Rectal smooth muscle tissue (tissue), 1 donor: Measurements from ENCODE around the gene MTMR1.
A peak's percentile ranks its signal among the peaks of the same experiment; 100 is the strongest.

Experiments
- H3K27ac ChIP-seq: one replicate; pipeline ENCODE4 v1.7.0; 2013; ENCODE audit warnings: low read depth, low read length, inconsistent platforms
- H3K27me3 ChIP-seq: one replicate; pipeline ENCODE4 v1.7.0; 2013; ENCODE audit warnings: low read length; ENCODE audit not compliant: control insufficient read depth, insufficient read depth
- H3K36me3 ChIP-seq: one replicate; pipeline ENCODE4 v1.7.0; 2013; ENCODE audit warnings: low read length; ENCODE audit not compliant: control insufficient read depth, insufficient read depth
- H3K4me1 ChIP-seq: one replicate; pipeline ENCODE4 v1.7.0; 2013; ENCODE audit warnings: low read length; ENCODE audit not compliant: control insufficient read depth, insufficient read depth
- H3K4me3 ChIP-seq: one replicate; pipeline ENCODE4 v1.7.0; 2013; ENCODE audit warnings: low read length
- H3K9ac ChIP-seq: one replicate; pipeline ENCODE4 v1.7.0; 2013; ENCODE audit warnings: low read length

MTMR1 gene

GRCh38 chrX:150692831-150693724, at the start of gene MTMR1:
MTMR1 (plus strand) TSS chrX:150693396; CDS start chrX:150693531, 135 bp downstream.
- H3K4me1 ChIP-seq: no peaks in the 10 kb centered on the region
- H3K36me3 ChIP-seq: no peaks in the 10 kb centered on the region
- peak within 1 kb of the TSS; percentile 70 for H3K27ac ChIP-seq
- peak within 1 kb of the TSS; percentile 65 for H3K4me3 ChIP-seq
- H3K27me3 ChIP-seq: no peaks in the 10 kb centered on the region
- H3K9ac ChIP-seq: peak within 1 kb of the TSS; percentile 17

- H3K27me3 ChIP-seq: no peaks in the 10 kb centered on the region
- no peaks in the 10 kb centered on the region for H3K36me3 ChIP-seq
- H3K9ac ChIP-seq: no peak overlapping the region
Measured at GRCh38 chrX:150643958-150644357, 49.2 kb upstream of the MTMR1 start.

GRCh38 chrX:150644422-150644821, 48.8 kb upstream of the MTMR1 start:
- no peak overlapping the region for H3K9ac ChIP-seq
- no peak overlapping the region for H3K4me3 ChIP-seq
- no peak overlapping the region for H3K27ac ChIP-seq
- no peaks in the 10 kb centered on the region for H3K4me1 ChIP-seq
- H3K36me3 ChIP-seq: no peaks in the 10 kb centered on the region
- H3K27me3 ChIP-seq: no peaks in the 10 kb centered on the region

More at GRCh38 chrX:150643958-150644357, 49.2 kb upstream of the MTMR1 start:
- no peak overlapping the region for H3K27ac ChIP-seq
- no peak overlapping the region for H3K4me3 ChIP-seq
- no peaks in the 10 kb centered on the region for H3K4me1 ChIP-seq

- Histone ChIP-seq H3K27me3 (no peaks in the 10 kb centered on the region), H3K4me1 (no peaks in the 10 kb centered on the region), H3K4me3 (no peak overlapping the region), H3K36me3 (no peaks in the 10 kb centered on the region), H3K27ac (no peak overlapping the region), H3K9ac (no peak overlapping the region)
Measured at GRCh38 chrX:150647331-150647730, 45.9 kb upstream of the MTMR1 start.

GRCh38 chrX:150648296-150648940, 44.8 kb upstream of the MTMR1 start:
- peaks cover 2% of the 10 kb centered on the region for H3K36me3 ChIP-seq
- H3K4me1 ChIP-seq: no peaks in the 10 kb centered on the region
- no peak overlapping the region for H3K9ac ChIP-seq
- no peaks in the 10 kb centered on the region for H3K27me3 ChIP-seq
- H3K27ac ChIP-seq: peak overlapping the region; percentile 14
- H3K4me3 ChIP-seq: no peak overlapping the region

GRCh38 chrX:150649096-150649870, 43.9 kb upstream of the MTMR1 start:
- Histone ChIP-seq H3K36me3 (peaks cover 3% of the 10 kb centered on the region), H3K4me1 (no peaks in the 10 kb centered on the region), H3K27me3 (no peaks in the 10 kb centered on the region), H3K27ac (peak overlapping the region; percentile 14), H3K4me3 (no peak overlapping the region), H3K9ac (no peak overlapping the region)

- peaks cover 3% of the 10 kb centered on the region for H3K36me3 ChIP-seq
- no peaks in the 10 kb centered on the region for H3K4me1 ChIP-seq
- H3K27me3 ChIP-seq: no peaks in the 10 kb centered on the region
- no peak overlapping the region for H3K4me3 ChIP-seq
- H3K9ac ChIP-seq: no peak overlapping the region
- H3K27ac ChIP-seq: no peak overlapping the region
Measured at GRCh38 chrX:150651906-150652305, 41.3 kb upstream of the MTMR1 start.

- H3K27ac ChIP-seq: no peak overlapping the region
- H3K4me1 ChIP-seq: no peaks in the 10 kb centered on the region
- H3K9ac ChIP-seq: no peak overlapping the region
- peaks cover 4% of the 10 kb centered on the region for H3K36me3 ChIP-seq
- no peak overlapping the region for H3K4me3 ChIP-seq
- H3K27me3 ChIP-seq: no peaks in the 10 kb centered on the region
Measured at GRCh38 chrX:150655788-150656187, 37.4 kb upstream of the MTMR1 start.

GRCh38 chrX:150663073-150663472, 30.1 kb upstream of the MTMR1 start:
- no peaks in the 10 kb centered on the region for H3K4me1 ChIP-seq
- H3K9ac ChIP-seq: no peak overlapping the region
- H3K36me3 ChIP-seq: peaks cover 4% of the 10 kb centered on the region

GRCh38 chrX:150664290-150664689, 28.9 kb upstream of the MTMR1 start:
- Histone ChIP-seq H3K36me3 (peaks cover 4% of the 10 kb centered on the region), H3K4me1 (no peaks in the 10 kb centered on the region), H3K9ac (no peak overlapping the region), H3K27me3 (no peaks in the 10 kb centered on the region), H3K27ac (no peak overlapping the region), H3K4me3 (no peak overlapping the region)

More at GRCh38 chrX:150663073-150663472, 30.1 kb upstream of the MTMR1 start:
- H3K27me3 ChIP-seq: no peaks in the 10 kb centered on the region
- no peak overlapping the region for H3K4me3 ChIP-seq
- H3K27ac ChIP-seq: no peak overlapping the region

GRCh38 chrX:150676221-150676620, 17.0 kb upstream of the MTMR1 start:
- Histone ChIP-seq H3K4me1 (no peaks in the 10 kb centered on the region), H3K4me3 (no peak overlapping the region), H3K9ac (no peak overlapping the region), H3K27ac (no peak overlapping the region), H3K27me3 (no peaks in the 10 kb centered on the region), H3K36me3 (peaks cover 2% of the 10 kb centered on the region)

- Histone ChIP-seq H3K4me1 (no peaks in the 10 kb centered on the region), H3K9ac (no peak overlapping the region), H3K27me3 (no peaks in the 10 kb centered on the region), H3K27ac (no peak overlapping the region), H3K36me3 (no peaks in the 10 kb centered on the region), H3K4me3 (no peak overlapping the region)
Measured at GRCh38 chrX:150680974-150681373, 12.2 kb upstream of the MTMR1 start.
